ENCODE results near the gene IL22RA2.

- TF ChIP-seq SP2 (IDR thresholded peaks at IDR 0.05; ENCODE audit: extremely low read depth, low read depth, low read length, poor library complexity, severe bottlenecking), result no peak
- TF ChIP-seq, protein P1, sequence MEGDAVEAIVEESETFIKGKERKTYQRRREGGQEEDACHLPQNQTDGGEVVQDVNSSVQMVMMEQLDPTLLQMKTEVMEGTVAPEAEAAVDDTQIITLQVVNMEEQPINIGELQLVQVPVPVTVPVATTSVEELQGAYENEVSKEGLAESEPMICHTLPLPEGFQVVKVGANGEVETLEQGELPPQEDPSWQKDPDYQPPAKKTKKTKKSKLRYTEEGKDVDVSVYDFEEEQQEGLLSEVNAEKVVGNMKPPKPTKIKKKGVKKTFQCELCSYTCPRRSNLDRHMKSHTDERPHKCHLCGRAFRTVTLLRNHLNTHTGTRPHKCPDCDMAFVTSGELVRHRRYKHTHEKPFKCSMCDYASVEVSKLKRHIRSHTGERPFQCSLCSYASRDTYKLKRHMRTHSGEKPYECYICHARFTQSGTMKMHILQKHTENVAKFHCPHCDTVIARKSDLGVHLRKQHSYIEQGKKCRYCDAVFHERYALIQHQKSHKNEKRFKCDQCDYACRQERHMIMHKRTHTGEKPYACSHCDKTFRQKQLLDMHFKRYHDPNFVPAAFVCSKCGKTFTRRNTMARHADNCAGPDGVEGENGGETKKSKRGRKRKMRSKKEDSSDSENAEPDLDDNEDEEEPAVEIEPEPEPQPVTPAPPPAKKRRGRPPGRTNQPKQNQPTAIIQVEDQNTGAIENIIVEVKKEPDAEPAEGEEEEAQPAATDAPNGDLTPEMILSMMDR (IDR thresholded peaks at IDR 0.05 in 2 of 3, conservative IDR thresholded peaks at IDR 0.05 in 1 of 3; ENCODE audit: insufficient read depth in 2 of 3, low read depth in 1 of 3, low read length in 3 of 3), result no peak
- TF ChIP-seq PHF8 (IDR thresholded peaks at IDR 0.05; ENCODE audit: borderline replicate concordance, low read length), result no peak
- no peak for TF ChIP-seq KAT2B (IDR thresholded peaks at IDR 0.05; ENCODE audit: low read depth, low read length)
- no peak for TF ChIP-seq ZBTB17 (CRISPR knock-in tag; IDR thresholded peaks at IDR 0.05)
- TF ChIP-seq ZFP36 (IDR thresholded peaks at IDR 0.05; ENCODE audit: low read depth, low read length, partially characterized antibody), result no peak
- TF ChIP-seq MTF1 (CRISPR knock-in tag; IDR thresholded peaks at IDR 0.05; ENCODE audit: borderline replicate concordance), result no peak
These were observed 2.4 kb upstream of the IL22RA2 start for GRCh38 chr6:137175868-137176245.

Data from K562 (cell line).